GM19043 (cell line): ENCODE data around the gene SLC1A4.
"Not testable (repeated sequence)": the region's sequence is repeated elsewhere in the genome, so short reads cannot be mapped to it uniquely, and the experiment has no call there.

Experiments
- ATAC-seq: cut with Tn5 transposase; IDR thresholded peaks from one replicate; pipeline ENCODE4 v1.9.1; 2021; ENCODE audit warnings: low read depth; ENCODE audit not compliant: unreplicated experiment

The SLC1A4 gene

GRCh38 chr2:64963138-64963537 lies 26.1 kb upstream of the SLC1A4 start:
- ATAC-seq = not testable (repeated sequence)

- no peak for ATAC-seq
Observed at GRCh38 chr2:64963719-64964118, 25.5 kb upstream of the SLC1A4 start.

GRCh38 chr2:64966017-64966416 lies 23.2 kb upstream of the SLC1A4 start:
- no peak for ATAC-seq

GRCh38 chr2:64966839-64967238 lies 22.4 kb upstream of the SLC1A4 start:
- no peak for ATAC-seq

DNA sequence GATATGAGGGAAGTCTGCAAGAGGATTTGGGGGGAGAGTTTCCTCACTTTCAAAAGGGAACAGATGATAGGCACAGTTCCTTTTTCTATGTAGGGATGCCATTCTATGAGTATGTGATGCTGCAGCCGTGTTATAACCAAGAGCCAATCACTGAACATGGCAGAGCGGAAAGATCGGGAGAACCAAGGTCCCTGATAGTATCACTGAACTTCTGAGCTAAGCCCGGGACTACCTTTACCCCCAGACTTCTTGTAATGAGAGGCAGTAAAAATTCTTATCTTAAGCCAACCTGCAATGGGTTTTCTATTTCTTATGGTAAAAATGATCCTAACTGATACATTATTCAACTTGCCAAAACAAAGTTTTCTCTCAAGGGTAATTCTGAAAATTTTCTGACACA lies 21.6 kb upstream of the SLC1A4 start:
- no peak for ATAC-seq

- ATAC-seq = not testable (repeated sequence)
Observed at GRCh38 chr2:64969086-64969485, 20.1 kb upstream of the SLC1A4 start.

DNA sequence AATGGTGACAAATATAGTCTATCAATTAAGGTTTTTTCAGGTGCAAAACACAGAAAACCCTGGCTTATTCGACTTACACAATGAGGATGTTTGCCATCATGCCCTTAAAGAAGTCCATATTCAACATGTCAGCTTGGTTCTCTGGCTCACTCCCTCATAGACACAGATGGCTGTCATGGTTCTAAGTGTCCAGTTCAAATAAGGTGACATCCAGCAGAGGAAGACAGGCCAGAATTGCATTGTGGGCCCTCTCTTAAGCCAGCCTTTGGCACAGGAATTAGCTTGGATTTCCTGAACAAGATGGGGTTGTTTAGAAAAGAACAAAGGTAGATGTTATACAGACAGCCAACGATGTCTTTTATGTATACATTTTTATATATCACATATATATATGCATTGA lies 18.7 kb upstream of the SLC1A4 start:
- no peak for ATAC-seq

- no peak for ATAC-seq
Observed at GRCh38 chr2:64972426-64972825, 16.8 kb upstream of the SLC1A4 start.

DNA sequence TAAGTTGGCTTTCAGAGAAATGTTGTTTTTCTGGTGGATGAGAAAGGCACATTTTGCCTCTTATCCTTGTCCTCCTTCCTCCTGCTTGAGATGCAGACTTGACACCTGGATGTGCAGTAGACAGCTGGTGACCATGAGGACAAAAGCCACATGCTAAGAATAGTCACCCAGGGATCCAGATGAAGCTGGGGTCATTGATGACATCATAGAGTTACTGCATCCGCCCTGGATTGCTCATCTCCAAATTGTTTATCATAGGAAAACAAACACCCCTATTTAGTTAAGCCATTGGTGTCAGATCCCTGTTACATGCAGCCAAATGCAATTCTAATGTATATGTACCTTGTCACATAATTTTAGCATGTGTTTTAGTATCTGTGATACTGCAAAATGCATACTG lies 16.3 kb upstream of the SLC1A4 start:
- no peak for ATAC-seq

DNA sequence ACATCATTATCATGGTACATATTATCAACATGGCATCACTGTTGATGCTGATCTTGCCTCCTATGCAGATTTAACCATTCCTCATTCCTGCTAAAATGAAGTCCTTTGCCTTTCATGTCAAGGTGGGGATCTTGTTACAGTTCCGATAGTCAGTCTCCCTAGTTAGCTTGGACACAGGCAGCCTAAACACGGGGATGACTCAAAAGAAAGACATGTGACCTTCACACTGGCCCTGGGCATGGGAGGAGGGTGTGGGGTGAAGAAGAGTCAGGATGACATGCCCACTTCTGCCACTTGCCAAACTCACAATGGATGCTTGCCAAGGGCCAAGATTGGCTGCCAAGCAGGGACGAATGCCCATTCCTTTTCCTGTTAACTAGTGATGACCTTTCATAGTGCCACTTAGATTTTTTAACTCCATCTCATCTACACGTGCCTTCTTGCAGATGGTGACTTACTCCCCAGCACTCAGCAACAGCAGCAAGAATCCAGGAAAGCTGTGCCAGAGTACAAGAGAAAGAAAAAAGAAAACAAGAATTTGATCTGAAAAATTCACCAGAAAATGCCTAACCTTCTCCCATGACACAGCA lies 13.9 kb upstream of the SLC1A4 start:
- ATAC-seq = no peak

- ATAC-seq = no peak
Observed at GRCh38 chr2:64976276-64976675, 12.9 kb upstream of the SLC1A4 start.

GRCh38 chr2:64978514-64979268 lies 10.5 kb upstream of the SLC1A4 start:
- ATAC-seq = no peak

GRCh38 chr2:64979744-64980143 lies 9.5 kb upstream of the SLC1A4 start:
- ATAC-seq = no peak

DNA sequence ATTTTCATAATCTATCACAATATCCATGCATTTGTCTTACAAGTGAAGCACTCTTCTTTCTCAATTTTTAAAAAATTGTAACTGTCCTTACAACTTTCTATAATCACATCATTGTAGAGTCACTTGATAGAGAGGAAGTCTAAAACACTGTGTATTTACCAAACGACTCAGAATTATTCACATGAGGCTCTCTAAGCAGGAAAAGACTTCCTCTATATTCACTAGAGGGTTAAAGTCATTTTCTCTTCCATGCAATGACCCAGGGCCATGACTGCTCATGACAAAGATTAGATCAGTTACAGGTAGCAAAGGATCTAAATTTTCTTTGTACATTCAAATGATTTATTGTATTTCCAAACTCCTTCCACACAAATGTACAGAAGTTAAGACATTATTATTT lies 9.0 kb upstream of the SLC1A4 start:
- no peak for ATAC-seq

- ATAC-seq = peak; percentile 42
Observed at GRCh38 chr2:64982311-64982857, 6.8 kb upstream of the SLC1A4 start.

DNA sequence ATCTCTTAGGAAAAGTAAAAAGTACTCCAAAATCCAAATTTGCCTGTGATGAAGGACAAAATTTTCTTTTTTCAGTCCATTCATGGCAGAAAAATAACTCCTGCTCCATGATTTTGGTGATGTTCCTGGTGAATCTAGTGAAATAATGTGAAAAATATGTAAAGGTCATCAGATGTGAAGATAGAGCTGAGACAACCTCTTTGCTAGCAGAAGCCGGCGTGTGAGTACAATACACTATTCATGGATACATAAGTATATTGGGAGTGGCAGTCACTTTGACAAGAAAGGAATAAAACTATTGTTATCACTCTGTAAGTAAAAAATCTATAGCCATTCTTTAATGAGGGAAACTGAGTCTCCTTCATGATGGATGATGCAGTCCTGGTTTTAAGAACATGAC lies 6.3 kb upstream of the SLC1A4 start:
- ATAC-seq = no peak

DNA sequence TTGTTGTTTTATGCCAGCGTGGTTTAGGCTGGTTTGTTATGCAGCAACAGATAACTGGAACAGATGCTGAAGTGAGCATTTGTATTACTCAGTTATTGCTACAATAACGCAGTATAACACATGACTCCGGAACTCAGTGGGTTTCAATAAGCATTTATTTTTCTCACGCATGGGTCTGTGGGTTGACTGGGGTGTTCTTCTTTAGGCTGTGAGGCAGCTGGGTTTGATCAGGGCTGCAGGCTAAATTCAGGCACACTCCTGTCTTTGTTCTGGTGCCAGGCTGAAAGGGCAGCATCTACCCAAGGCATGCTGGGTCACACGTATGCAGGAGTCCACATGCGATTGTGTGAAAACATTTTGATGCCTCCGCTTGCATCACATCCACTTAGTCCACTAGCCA lies 3.8 kb upstream of the SLC1A4 start:
- ATAC-seq = no peak

DNA sequence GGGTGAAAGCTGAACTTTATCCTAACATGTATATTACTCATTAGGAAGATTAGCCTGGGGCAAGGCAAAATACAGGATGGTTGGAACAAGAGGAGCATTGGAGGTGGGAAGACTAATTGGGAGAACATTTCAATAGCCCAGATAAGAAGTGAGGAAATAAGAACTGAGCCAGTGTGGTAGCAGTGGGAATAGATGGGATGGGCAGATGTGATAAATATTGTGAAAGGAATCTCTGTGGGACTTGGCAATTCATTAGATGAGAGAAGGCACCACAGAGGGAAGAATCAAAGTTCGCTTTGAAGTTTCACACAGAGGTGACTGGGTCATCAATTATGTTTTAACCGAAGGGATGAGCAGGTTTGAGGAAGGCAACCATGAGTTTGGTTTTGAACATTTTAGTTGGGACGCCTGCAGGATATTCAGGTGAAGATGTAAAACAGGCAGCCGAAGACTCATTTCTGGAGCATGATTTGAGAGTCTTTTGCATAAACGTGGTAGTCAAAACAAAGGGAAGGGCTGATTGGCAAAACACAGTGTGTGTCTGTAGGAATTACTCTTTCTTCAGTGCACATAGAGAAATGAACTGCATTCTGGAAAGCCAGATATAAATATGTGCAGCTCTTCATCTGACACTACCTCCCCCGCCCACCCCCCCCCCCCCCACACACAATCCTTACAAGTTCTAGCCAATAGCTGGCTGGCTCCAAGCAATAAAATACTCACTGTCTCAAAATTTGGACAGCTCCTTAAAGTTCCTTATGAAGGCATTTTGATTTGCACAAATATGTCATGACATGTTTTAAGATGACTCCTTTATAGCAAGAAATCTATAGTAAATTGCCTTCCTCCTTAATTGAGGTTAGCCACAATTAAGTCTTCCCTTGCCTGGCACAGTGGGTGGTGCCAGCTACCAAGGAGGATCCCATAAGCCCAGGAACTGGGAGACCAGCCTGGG lies 1.9 kb upstream of the SLC1A4 start:
- ATAC-seq = no peak

DNA sequence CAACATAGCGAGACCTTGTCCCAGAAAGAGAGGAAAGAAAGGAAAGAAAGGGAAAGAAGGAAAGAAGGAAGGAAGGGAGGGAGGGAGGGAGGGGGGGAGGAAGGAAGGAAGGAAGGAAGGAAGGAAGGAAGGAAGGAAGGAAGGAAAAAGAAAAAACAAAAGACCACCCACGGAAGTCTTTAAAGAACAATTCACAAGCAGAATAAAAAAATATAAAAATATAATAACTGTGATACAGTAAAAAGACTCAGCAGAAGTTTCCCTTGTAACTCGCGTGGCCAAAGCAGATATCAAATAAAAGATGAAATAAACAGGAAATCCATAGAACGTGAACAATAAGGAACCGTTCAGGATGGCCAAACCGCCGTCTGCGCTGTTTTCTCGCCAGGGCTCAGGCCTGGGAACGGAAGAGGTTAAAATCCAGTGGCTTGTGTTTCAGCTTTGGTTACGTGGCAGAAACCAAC lies 1.2 kb upstream of the SLC1A4 start:
- no peak for ATAC-seq

- ATAC-seq = peak; percentile 32
Observed at GRCh38 chr2:64988420-64989125, 626 bp upstream of the SLC1A4 start.
